Raji (cell line): ENCODE measurements around the gene SMCO1.

Experiments used
- POLR2A ChIP-seq: IDR thresholded peaks from 2 replicates; pipeline ENCODE4 v1.6.1; 2011; ENCODE audit warnings: low read depth, low read length, control low read depth; ENCODE audit not compliant: insufficient read depth

The SMCO1 gene

DNA sequence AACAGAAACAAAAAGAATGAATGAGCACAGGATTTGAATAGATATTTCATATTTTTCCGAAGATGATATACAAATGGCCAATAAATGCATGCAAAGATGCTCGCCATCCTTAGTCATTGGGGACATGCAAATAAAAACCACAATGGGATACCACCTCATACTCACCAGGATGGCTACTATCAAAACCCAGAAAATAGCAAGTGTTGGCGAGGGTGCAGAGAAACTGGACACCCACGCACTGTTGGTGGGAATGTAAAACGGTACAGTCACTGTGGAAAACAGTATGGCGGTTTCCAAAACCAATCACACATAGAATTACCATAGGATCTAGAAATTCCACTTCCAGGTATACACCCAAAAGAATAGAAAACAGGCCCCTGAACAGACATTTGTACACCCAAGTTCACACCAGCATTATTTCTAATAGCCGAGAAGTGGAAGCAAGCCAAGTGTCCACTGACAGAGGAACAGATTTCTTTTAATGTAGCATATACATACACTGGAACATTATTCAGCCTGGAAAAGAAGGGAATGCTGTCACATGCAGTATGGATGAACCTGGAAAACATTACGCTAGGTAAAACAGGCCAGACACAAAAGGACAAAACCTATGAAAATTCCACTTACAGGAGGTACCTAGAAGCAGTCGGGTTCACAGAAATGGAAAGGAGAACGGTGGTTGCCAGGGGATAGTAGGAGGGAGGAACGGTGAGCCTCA lies 15.2 kb downstream of the SMCO1 start:
- no peak for TF ChIP-seq POLR2A

DNA sequence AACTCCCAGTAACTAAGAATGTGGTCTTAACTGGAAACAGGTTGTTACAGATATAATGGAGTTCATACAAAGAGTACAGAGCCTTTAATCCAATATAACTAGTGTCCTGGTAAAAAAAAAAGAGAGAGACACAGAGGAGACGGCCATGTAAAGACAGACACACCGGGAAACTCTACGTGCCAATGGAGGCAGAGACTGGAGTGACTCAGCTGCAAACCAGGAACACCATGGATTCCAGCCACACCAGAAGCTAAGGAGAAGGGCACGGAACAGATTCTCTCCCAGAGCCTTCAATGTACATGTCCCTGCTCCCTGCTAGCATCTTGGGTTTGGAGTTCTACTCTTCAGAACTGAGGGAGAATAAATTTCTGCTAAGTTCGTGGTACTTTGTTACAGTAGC lies 16.1 kb downstream of the SMCO1 start:
- no peak for TF ChIP-seq POLR2A

DNA sequence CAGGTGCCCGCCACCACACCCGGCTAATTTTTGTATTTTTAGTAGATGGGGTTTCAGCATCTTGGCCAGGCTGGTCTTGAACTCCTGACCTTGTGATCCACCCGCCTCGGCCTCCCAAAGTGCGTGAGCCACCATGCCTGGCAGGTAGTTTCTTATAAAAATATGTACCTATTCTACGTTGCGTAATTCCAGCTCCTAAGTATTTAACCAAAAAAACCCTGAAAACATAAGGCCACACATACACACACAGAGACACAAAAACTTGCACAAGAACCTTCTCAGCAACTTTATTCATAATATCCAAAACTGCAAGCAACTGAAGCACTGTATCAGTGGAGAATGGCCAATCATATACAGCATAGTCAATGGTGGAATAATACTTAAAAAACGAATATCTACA lies 16.8 kb downstream of the SMCO1 start:
- TF ChIP-seq POLR2A = no peak

DNA sequence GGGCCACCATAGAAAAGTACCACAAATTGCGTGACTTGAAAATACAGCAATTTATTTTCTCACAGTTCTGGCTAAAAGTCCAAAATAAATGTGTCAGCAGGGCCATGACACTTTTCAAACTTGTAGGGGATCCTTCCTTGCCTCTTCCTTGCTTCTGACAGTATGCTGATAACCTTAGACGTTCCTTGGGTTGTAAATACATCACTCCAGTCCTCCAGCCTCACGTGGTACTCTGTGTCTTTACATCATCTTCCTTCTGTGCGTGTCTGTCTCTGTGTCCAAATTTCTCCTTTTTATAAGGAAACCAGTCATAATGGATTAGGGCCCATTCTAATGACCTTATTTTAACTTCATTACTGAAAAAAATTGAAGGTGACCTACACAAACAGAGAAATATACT lies 19.0 kb downstream of the SMCO1 start:
- TF ChIP-seq POLR2A = no peak

DNA sequence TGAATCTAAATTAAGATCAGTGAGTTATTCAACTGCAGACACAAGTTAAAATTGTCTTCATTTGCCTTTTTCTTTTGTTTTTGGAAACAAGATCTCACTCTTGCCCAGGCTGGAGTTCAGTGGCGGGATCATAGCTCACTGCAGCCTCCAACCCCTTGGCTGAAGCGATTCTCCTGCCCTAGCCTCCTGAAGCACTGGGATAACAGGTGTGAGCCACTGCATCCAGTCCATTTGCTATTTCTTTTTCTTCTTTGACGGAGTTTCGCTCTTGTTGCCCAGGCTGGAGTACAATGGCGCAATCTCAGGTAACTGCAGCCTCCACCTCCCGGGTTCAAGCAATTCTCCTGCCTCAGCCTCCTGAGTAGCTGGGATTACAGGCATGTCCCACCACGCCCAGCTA lies 21.9 kb downstream of the SMCO1 start:
- no peak for TF ChIP-seq POLR2A

DNA sequence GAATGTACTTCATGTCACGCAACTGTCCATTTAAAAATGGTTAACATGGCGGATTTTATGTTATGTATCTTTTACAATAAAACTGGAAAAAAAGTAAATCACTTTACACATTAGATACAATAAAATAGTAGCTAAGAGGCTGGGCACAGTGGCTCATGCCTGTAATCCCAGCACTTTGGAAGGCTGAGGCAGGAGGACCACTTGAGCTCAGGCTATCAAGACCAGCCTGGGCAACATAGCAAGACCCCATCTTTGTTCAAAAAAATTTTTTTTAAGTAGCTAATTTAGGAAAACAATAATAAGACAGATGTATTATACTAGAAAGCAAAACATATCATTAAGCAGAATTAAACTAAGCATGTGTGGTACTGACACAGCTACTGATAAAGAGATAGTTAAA lies 23.1 kb downstream of the SMCO1 start:
- no peak for TF ChIP-seq POLR2A

DNA sequence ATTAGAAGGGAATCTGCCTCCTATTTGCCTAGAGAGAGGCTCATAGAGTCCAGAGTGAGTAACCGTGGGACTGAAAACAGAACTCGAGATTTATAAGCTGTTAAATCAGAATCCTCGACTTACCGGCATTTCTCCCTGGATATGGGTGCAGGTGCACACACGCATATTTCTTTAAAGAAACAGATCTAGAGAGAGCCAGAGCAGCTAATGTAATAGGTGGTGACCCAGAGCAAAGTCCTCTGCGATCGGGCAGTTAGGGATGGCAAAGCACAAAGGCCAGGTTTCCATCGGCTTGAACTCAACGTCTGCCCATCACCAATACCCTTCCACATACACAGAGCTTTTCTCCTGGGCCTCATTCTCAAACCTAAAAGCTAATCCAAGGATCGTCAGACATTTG lies 25.4 kb downstream of the SMCO1 start:
- no peak for TF ChIP-seq POLR2A

DNA sequence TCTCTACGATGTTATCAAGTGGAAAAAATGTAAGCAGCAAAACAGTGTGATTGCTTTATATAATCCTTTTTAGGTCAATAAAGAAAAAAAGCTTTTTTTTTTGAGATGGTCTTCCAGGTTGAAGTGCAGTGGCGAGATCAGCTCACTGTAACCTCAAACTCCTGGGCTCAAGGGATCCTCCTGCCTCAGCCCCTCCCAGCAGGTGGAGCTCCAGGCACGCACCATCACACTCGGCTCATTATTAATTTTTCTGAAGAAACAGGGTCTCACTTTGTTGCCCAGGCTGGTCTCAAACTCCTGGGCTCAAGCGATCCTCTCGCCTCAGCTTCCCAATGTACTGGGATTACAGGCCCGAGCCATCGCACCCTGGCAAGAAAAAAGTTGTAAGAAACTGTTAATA lies 28.9 kb downstream of the SMCO1 start:
- TF ChIP-seq POLR2A = no peak

DNA sequence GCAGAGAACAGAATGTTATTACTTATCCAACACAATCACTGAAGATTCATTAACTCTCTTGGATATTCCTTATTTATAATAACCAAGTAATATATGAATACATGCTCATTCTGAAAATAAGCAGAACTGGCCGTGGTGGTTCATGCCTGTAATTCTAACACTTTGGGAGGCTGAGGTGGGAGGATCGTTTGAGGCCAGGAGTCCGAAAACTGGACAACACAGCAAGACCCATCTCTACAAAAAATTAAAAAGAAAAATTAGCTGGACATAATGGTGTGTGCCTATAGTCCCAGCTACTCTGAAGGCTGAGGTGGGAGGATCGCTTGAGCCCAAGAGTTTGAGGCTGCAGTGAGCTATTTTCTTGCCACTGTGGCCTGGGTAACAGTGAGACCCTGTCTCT lies 37.5 kb downstream of the SMCO1 start:
- TF ChIP-seq POLR2A = no peak

DNA sequence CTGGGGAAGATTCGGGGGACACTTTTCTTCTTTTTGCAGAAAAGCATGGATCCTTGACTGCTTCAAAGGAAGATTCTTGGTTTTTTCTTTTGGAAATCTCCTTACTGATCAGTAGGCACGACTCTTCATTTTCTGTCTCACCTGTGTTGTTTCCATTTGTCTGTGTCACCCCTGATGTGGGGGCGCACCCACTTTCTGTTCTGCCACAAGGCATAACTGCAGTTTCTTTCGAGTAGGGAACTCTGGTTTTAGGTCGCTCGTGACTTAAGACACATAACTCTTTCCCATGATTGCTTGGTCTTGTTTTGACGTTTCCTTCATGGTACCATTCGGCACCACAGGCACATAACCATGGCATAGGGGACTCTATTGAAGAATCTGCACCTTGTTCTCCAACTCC lies 42.9 kb downstream of the SMCO1 start:
- no peak for TF ChIP-seq POLR2A

DNA sequence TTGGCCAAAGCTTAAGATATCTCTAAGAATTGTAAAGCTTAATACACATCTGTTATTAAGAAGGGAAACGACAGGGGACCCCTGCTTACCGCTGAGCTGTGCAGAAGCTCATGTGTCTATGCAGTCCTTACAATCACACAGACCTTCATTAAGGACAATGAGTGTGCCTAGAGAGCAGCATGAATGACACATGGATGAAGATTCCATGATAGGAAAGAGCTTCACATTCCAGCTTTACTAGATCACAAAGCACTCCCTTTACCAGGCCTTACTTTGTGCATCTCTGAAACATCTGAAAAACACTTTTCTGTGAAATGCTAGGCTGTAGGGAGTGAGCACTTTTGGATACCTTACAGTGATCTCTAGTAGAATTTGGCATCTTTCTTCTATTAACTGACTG lies 43.6 kb downstream of the SMCO1 start:
- TF ChIP-seq POLR2A = no peak

DNA sequence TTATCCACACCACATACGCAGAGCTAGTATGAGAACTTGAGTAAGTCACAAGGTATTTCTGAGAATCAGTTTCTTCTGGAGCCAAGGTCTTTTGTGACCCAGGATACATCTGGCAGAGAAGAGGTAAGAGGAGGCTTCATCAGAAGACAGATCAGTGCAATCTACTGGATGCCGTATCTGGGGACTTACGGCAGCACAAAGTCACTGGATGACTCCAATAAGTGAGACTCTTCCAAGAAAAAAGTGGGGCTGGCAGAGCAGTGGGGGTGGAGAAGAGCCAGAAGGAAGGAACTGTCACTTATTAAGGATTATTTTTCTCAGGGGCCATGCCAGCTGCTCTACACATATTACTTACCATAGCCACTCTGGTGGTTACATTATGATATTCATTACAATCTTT lies 51.3 kb downstream of the SMCO1 start:
- no peak for TF ChIP-seq POLR2A

DNA sequence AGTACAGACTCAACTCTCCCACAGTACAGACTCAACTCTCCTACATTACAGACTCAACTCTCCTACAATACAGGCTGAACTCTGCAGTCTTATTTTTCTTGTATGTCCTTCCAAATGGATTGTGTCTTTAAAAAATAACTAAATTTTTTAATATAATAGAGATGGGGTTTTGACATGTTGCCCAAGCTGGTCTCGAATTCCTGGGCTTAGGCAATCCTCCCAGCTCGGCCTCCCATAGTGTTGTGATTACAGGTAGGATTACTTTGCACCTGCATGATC lies 51.7 kb downstream of the SMCO1 start:
- no peak for TF ChIP-seq POLR2A

DNA sequence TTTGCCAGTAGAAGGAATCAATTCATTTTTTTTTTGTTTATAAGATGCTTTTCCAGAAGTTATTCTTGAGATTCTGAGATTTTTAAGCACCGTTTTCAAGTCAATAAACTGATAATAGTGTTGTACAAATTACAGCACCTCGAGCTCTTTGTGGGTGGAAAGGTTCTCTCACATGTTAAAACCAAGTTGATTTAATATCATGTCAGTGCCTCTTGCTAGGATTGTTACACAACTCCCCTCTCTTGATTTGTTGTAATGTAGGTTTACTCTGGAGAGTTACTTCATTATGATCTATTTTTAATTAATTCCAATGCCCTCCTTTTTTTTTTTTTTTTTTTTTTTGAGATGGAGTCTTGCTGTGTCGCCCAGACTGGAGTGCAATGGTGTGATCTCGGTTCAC lies 57.1 kb downstream of the SMCO1 start:
- no peak for TF ChIP-seq POLR2A
